ENCODE measurements around the gene TSSC4.

TSSC4 gene

GRCh38 chr11:2436521-2437031 is 36.0 kb downstream of the TSSC4 start:
- H3K36me3 Mint-ChIP-seq (ENCODE audit: low read depth) = no peaks in the 10 kb centered on the region
- no peaks in the 10 kb centered on the region for H3K4me1 Mint-ChIP-seq
- H3K4me3 Mint-ChIP-seq = no peak overlapping the region
- peak; percentile 4 for DNase-seq
- H3K27ac Mint-ChIP-seq = no peak overlapping the region
- peaks cover 45% of the 10 kb centered on the region for H3K27me3 Mint-ChIP-seq (ENCODE audit: low read depth, poor library complexity)
- H3K9me3 Mint-ChIP-seq = no peaks in the 10 kb centered on the region
- no peak for TF ChIP-seq CTCF (IDR thresholded peaks at IDR 0.05)

- Mint-ChIP-seq H3K4me1 (no peaks in the 10 kb centered on the region), H3K4me3 (no peak overlapping the region), H3K9me3 (peaks cover 9% of the 10 kb centered on the region), H3K36me3 (ENCODE audit: low read depth) (no peaks in the 10 kb centered on the region), H3K27me3 (ENCODE audit: low read depth, poor library complexity) (peaks cover 55% of the 10 kb centered on the region), H3K27ac (no peak overlapping the region)
- DNase-seq = no peak
- no peak for TF ChIP-seq CTCF (IDR thresholded peaks at IDR 0.05)
These were observed 37.0 kb downstream of the TSSC4 start for GRCh38 chr11:2437516-2437915.

- no peak for DNase-seq
- TF ChIP-seq CTCF (IDR thresholded peaks at IDR 0.05) = no peak
- no peaks in the 10 kb centered on the region for H3K4me1 Mint-ChIP-seq
- H3K36me3 Mint-ChIP-seq (ENCODE audit: low read depth) = no peaks in the 10 kb centered on the region
- H3K9me3 Mint-ChIP-seq = peaks cover 20% of the 10 kb centered on the region
- H3K4me3 Mint-ChIP-seq = no peak overlapping the region
- H3K27me3 Mint-ChIP-seq (ENCODE audit: low read depth, poor library complexity) = peaks cover 73% of the 10 kb centered on the region
- no peak overlapping the region for H3K27ac Mint-ChIP-seq
These were observed 39.3 kb downstream of the TSSC4 start for GRCh38 chr11:2439820-2440219.

GRCh38 chr11:2440646-2441045 is 40.1 kb downstream of the TSSC4 start:
- Mint-ChIP-seq H3K36me3 (ENCODE audit: low read depth) (no peaks in the 10 kb centered on the region), H3K27me3 (ENCODE audit: low read depth, poor library complexity) (peaks cover 78% of the 10 kb centered on the region), H3K4me1 (peaks cover 3% of the 10 kb centered on the region), H3K4me3 (no peak overlapping the region), H3K27ac (no peak overlapping the region), H3K9me3 (peaks cover 20% of the 10 kb centered on the region)
- DNase-seq = no peak
- no peak for TF ChIP-seq CTCF (IDR thresholded peaks at IDR 0.05)

- no peaks in the 10 kb centered on the region for H3K36me3 Mint-ChIP-seq (ENCODE audit: low read depth)
- H3K4me1 Mint-ChIP-seq = peaks cover 3% of the 10 kb centered on the region
- peak; percentile 1 for DNase-seq
- H3K27me3 Mint-ChIP-seq (ENCODE audit: low read depth, poor library complexity) = peaks cover 84% of the 10 kb centered on the region
- no peak overlapping the region for H3K27ac Mint-ChIP-seq
- H3K4me3 Mint-ChIP-seq = no peak overlapping the region
- H3K9me3 Mint-ChIP-seq = peaks cover 20% of the 10 kb centered on the region
- no peak for TF ChIP-seq CTCF (IDR thresholded peaks at IDR 0.05)
These were observed 40.6 kb downstream of the TSSC4 start for GRCh38 chr11:2441171-2441570.

GRCh38 chr11:2442589-2442988 is 42.0 kb downstream of the TSSC4 start:
- peaks cover 3% of the 10 kb centered on the region for H3K4me1 Mint-ChIP-seq
- peaks cover 20% of the 10 kb centered on the region for H3K9me3 Mint-ChIP-seq
- peaks cover 92% of the 10 kb centered on the region for H3K27me3 Mint-ChIP-seq (ENCODE audit: low read depth, poor library complexity)
- no peak overlapping the region for H3K4me3 Mint-ChIP-seq
- DNase-seq = no peak
- no peak overlapping the region for H3K27ac Mint-ChIP-seq
- H3K36me3 Mint-ChIP-seq (ENCODE audit: low read depth) = no peaks in the 10 kb centered on the region
- no peak for TF ChIP-seq CTCF (IDR thresholded peaks at IDR 0.05)

All from nephron progenitor cell (in vitro differentiated cells).